IMR-90 (cell line): ENCODE results near the gene ZNF618. TPM values are rescaled to one million over a fixed set of nuclear protein-coding genes. Genes with fewer than 3 reads are reported as not detected.

Experiments
- ATAC-seq: fragments of 200-7000 bp; cut with Tn5 transposase; 2 replicates; pipeline ENCODE4 v1.9.1; 2020; ENCODE audit warnings: low read depth, mild to moderate bottlenecking, moderate library complexity
- BruUV-seq: library from RNA; stranded (reverse); fragments of 400-500 nt; replicated peaks from 2 replicates; lab custom pipeline; 2021; lab: Mats Ljungman, UMichigan
- CTCF ChIA-PET: fragments of 300-600 bp; formaldehyde crosslinking; extraction: SDS; loops from one replicate; lab custom pipeline; 2021; ENCODE audit warnings: antibody characterized with exemption; lab: Yijun Ruan, JAX
- POLR2A ChIA-PET: fragments of 300-600 bp; sonication (Branson Sonifier 250); formaldehyde crosslinking; loops from one replicate; lab custom pipeline; 2022; ENCODE audit warnings: antibody characterized with exemption; ENCODE audit not compliant: unreplicated experiment; lab: Charles Lee
- DNase-seq: peaks from one replicate; pipeline ENCODE4 v3.0.0; 2013
- H2AFZ ChIP-seq: replicated peaks from 2 replicates; pipeline ENCODE3; 2013; ENCODE audit warnings: low read length, mild to moderate bottlenecking; ENCODE audit not compliant: poor library complexity
- H2AK5ac ChIP-seq: 2 replicates; pipeline ENCODE4 v1.6.1; 2013; ENCODE audit warnings: low read depth, low read length, inconsistent platforms
- H2AK9ac ChIP-seq: replicated peaks from 2 replicates; pipeline ENCODE3; 2013; ENCODE audit warnings: mild to moderate bottlenecking, low read depth, low read length, moderate library complexity; ENCODE audit not compliant: poor library complexity
- H2BK120ac ChIP-seq: 2 replicates; pipeline ENCODE4 v1.6.1; 2013; ENCODE audit warnings: low read depth, low read length, inconsistent platforms
- H2BK15ac ChIP-seq: 3 replicates; pipeline ENCODE4 v1.6.1; 2013; ENCODE audit warnings: low read depth, low read length, inconsistent platforms
- H2BK20ac ChIP-seq: 2 replicates; pipeline ENCODE4 v1.6.1; 2013; ENCODE audit warnings: low read depth, mild to moderate bottlenecking, inconsistent platforms, low read length, moderate library complexity
- H2BK5ac ChIP-seq: 2 replicates; pipeline ENCODE4 v1.6.1; 2013; ENCODE audit warnings: mild to moderate bottlenecking, low read depth, low read length, inconsistent platforms; ENCODE audit not compliant: poor library complexity, severe bottlenecking
- H3K14ac ChIP-seq: replicated peaks from 2 replicates; pipeline ENCODE4 v1.6.1; 2013; ENCODE audit warnings: low read depth, low read length, inconsistent platforms
- H3K18ac ChIP-seq: 2 replicates; pipeline ENCODE4 v1.6.1; 2013; ENCODE audit warnings: low read depth, low read length, control low read depth
- H3K23ac ChIP-seq: 2 replicates; pipeline ENCODE4 v1.6.1; 2013; ENCODE audit warnings: low read depth, low read length, inconsistent platforms
- H3K27ac ChIP-seq: 2 replicates; pipeline ENCODE4 v1.5.1; 2013; ENCODE audit warnings: mild to moderate bottlenecking, control low read depth, low read length; ENCODE audit not compliant: insufficient read depth
- H3K27me3 ChIP-seq: 2 replicates; pipeline ENCODE4 v1.6.1; 2013; ENCODE audit warnings: low read length; ENCODE audit not compliant: control insufficient read depth, insufficient read depth
- H3K36me3 ChIP-seq: 2 replicates; pipeline ENCODE4 v1.6.1; 2013; ENCODE audit warnings: low read length, mixed read lengths; ENCODE audit not compliant: control insufficient read depth, insufficient read depth
- H3K4ac ChIP-seq: 2 replicates; pipeline ENCODE4 v1.6.1; 2013; ENCODE audit warnings: low read depth, low read length, inconsistent platforms
- H3K4me1 ChIP-seq: 2 replicates; pipeline ENCODE4 v1.6.1; 2013; ENCODE audit warnings: low read length, mixed read lengths; ENCODE audit not compliant: control insufficient read depth, insufficient read depth
- H3K4me2 ChIP-seq: 2 replicates; pipeline ENCODE4 v1.6.1; 2013; ENCODE audit warnings: low read depth, mild to moderate bottlenecking, control low read depth, low read length, moderate library complexity
- H3K4me3 ChIP-seq: 2 replicates; pipeline ENCODE4 v1.5.1; 2013; ENCODE audit warnings: low read depth, mild to moderate bottlenecking, control low read depth, low read length, moderate library complexity; ENCODE audit not compliant: insufficient read depth
- H3K56ac ChIP-seq: 2 replicates; pipeline ENCODE4 v1.6.1; 2013; ENCODE audit warnings: low read length, inconsistent platforms; ENCODE audit not compliant: insufficient read depth; ENCODE audit errors: extremely low read depth
- H3K79me1 ChIP-seq, 2 experiments: 2 replicates each; pipeline ENCODE4 v1.6.1; 2013; ENCODE audit warnings: low read length in 2 of 2, inconsistent platforms in 1 of 2, low read depth in 1 of 2
- H3K9ac ChIP-seq: 2 replicates; pipeline ENCODE4 v1.6.1; 2013; ENCODE audit warnings: low read depth, low read length, control low read depth
- H3K9me1 ChIP-seq: 2 replicates; pipeline ENCODE4 v1.6.1; 2013; ENCODE audit warnings: low read length, inconsistent platforms; ENCODE audit not compliant: insufficient read depth
- H3K9me3 ChIP-seq: 2 replicates; pipeline ENCODE4 v1.6.1; 2013; ENCODE audit warnings: low read length; ENCODE audit not compliant: control insufficient read depth, insufficient read depth
- H4K20me1 ChIP-seq: 2 replicates; pipeline ENCODE4 v1.6.1; 2013; ENCODE audit warnings: low read length, inconsistent platforms; ENCODE audit not compliant: insufficient read depth
- H4K5ac ChIP-seq: 2 replicates; pipeline ENCODE4 v1.6.1; 2013; ENCODE audit warnings: mild to moderate bottlenecking, low read depth, low read length, control low read depth
- H4K8ac ChIP-seq, 2 experiments: 2 replicates each; pipeline ENCODE4 v1.6.1; 2013; ENCODE audit warnings: low read depth in 2 of 2, low read length in 2 of 2, control low read depth in 1 of 2, inconsistent platforms in 1 of 2
- H4K91ac ChIP-seq: 2 replicates; pipeline ENCODE4 v1.6.1; 2013; ENCODE audit warnings: low read depth, low read length, inconsistent platforms; ENCODE audit not compliant: insufficient read depth
- BHLHE40 ChIP-seq: fragments of 150-350 bp; IDR thresholded peaks from 2 replicates; pipeline ENCODE4 v1.6.1; 2016; ENCODE audit warnings: mild to moderate bottlenecking, low read depth, low read length
- CEBPB ChIP-seq: IDR thresholded peaks from 2 replicates; pipeline ENCODE4 v1.6.1; 2012; ENCODE audit warnings: low read depth, low read length, improper control_type of control experiment
- CHD1 ChIP-seq: IDR thresholded peaks from 2 replicates; pipeline ENCODE4 v1.6.1; 2012; ENCODE audit warnings: low read depth, low read length, improper control_type of control experiment
- FOS ChIP-seq: fragments of 150-350 bp; IDR thresholded peaks from 2 replicates; pipeline ENCODE4 v1.6.1; 2016; ENCODE audit warnings: low read depth, low read length
- NFE2L2 ChIP-seq: fragments of 150-350 bp; IDR thresholded peaks from 2 replicates; pipeline ENCODE4 v1.6.1; 2016; ENCODE audit warnings: low read depth, mild to moderate bottlenecking, low read length
- POLR2A ChIP-seq: IDR thresholded peaks from 2 replicates; pipeline ENCODE4 v1.6.1; 2012; ENCODE audit warnings: mild to moderate bottlenecking, low read depth, low read length
- RCOR1 ChIP-seq: IDR thresholded peaks from 2 replicates; pipeline ENCODE4 v1.6.1; 2012; ENCODE audit warnings: mild to moderate bottlenecking, low read length, improper control_type of control experiment; ENCODE audit not compliant: insufficient replicate concordance
- SMC3 ChIP-seq: fragments of 150-350 bp; IDR thresholded peaks from 2 replicates; pipeline ENCODE4 v1.6.1; 2016; ENCODE audit warnings: low read depth, mild to moderate bottlenecking, antibody characterized with exemption, low read length, moderate library complexity
- USF2 ChIP-seq: fragments of 150-350 bp; IDR thresholded peaks from 2 replicates; pipeline ENCODE4 v1.6.1; 2017; ENCODE audit warnings: mild to moderate bottlenecking, antibody characterized with exemption, low read length, low read depth
- WGBS, 2 experiments: methylation state at CpG; one replicate each; pipeline versions ENCODE4 v1.1.5 to v1.1.7; 2013; ENCODE audit warnings: missing lambda C conversion rate in 2 of 2; ENCODE audit not compliant: insufficient read length in 1 of 2; ENCODE audit errors: extremely low coverage in 2 of 2; 5-methylcytosine and 5-hydroxymethylcytosine counted together
- dilution Hi-C: fragments of 300-500 bp; cut with HindIII; formaldehyde crosslinking; loops from one replicate; pipeline ENCODE4 v1.14.3; 2018; ENCODE audit warnings: low sequenced_read_pairs; ENCODE audit not compliant: unreplicated experiment
- in situ Hi-C: fragments of 300-500 bp; cut with MboI; formaldehyde crosslinking; loops from 3 replicates; pipeline ENCODE4 v1.14.3; 2019; ENCODE audit warnings: low sequenced_read_pairs, inconsistent platforms, mixed read lengths
- intact Hi-C: fragments of 100-400 bp; cut with micrococcal nuclease; formaldehyde crosslinking; loops from 2 replicates; pipeline ENCODE4 v1.10.0; 2022
- polyA plus RNA-seq, 3 experiments: library from polyadenylated mRNA; depleted of rRNA; stranded (reverse); fragments of >200 nt; gene quantifications; 2 replicates each; pipeline ENCODE4 v1.2.3, GENCODE V29; 2012; ENCODE audit warnings: low replicate concordance in 1 of 3
- total RNA-seq: library from RNA; depleted of rRNA; stranded (reverse); fragments of >200 nt; gene quantifications from 2 replicates; pipeline ENCODE4 v1.2.3, GENCODE V29; 2012
- TF ChIP-seq, protein P1 (sequence below): fragments of 150-350 bp; IDR thresholded peaks from 2 replicates; pipeline ENCODE4 v1.6.1; 2016; ENCODE audit warnings: low read depth, mild to moderate bottlenecking, low read length, moderate library complexity, borderline replicate concordance

ZNF618 gene
- total and polyA plus RNA-seq, 2 of the 4 experiments (the other 2 are of a cell fraction) = 8.2 to 9.4 TPM

DNA sequence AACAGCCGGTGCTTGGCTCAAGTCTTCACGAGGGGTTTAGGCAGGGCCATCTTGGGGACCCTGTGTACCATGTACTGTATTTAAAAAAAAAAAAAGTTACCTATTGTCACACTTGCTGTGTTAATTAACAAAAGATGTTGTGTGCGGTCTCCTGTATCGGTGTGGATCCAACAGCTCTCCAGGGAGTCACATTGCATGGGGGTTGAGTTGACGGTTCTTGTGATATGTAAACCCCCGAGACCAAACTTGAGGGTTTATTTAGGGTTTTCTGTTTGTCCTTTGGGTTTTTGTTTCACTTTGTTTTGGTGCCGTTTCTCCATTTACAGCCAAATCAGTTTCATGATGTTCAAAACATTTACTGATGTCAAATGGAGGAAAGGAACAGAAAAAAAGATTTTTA, 179.8 kb downstream of the ZNF618 start:
- no peak for DNase-seq
- no peak overlapping the region for H2BK15ac ChIP-seq
- WGBS, 2 experiments = no CpG with 5 or more reads among the region's 7 CpGs
- H2AK5ac ChIP-seq = no peak overlapping the region
- H3K36me3 ChIP-seq = peaks cover 24% of the 10 kb centered on the region
- no peak overlapping the region for H3K9ac ChIP-seq
- no peak overlapping the region for H4K91ac ChIP-seq
- H2BK20ac ChIP-seq = no peak overlapping the region
- in situ Hi-C loops = no loop called here
- no TSS peak for BruUV-seq
- no peaks in the 10 kb centered on the region for H3K27me3 ChIP-seq
- ChIA-PET CTCF (no interaction called here), POLR2A (no interaction called here)
- H3K18ac ChIP-seq = no peak overlapping the region
- no peak overlapping the region for H2AFZ ChIP-seq
- peaks cover 6% of the 10 kb centered on the region; the same call in 1 of the 2 replicates for H3K9me1 ChIP-seq
- no peak overlapping the region for H3K27ac ChIP-seq
- H4K8ac ChIP-seq = no peak overlapping the region
- no peak overlapping the region for H3K4me3 ChIP-seq
- no peak overlapping the region for H2BK5ac ChIP-seq
- H2BK120ac ChIP-seq = no peak overlapping the region
- H3K56ac ChIP-seq = no peak overlapping the region
- no peak overlapping the region for H3K14ac ChIP-seq
- dilution Hi-C loops = no loop called here
- no peak for ATAC-seq
- no peak overlapping the region for H4K5ac ChIP-seq
- no peak overlapping the region for H3K23ac ChIP-seq
- no peaks in the 10 kb centered on the region for H3K79me1 ChIP-seq
- H3K4me1 ChIP-seq = no peaks in the 10 kb centered on the region
- TF ChIP-seq CEBPB (no peak), USF2 (no peak), POLR2A (no peak), BHLHE40 (no peak), SMC3 (no peak), CHD1 (no peak), FOS (no peak), RCOR1 (no peak), NFE2L2 (no peak)
- TF ChIP-seq, protein P1, sequence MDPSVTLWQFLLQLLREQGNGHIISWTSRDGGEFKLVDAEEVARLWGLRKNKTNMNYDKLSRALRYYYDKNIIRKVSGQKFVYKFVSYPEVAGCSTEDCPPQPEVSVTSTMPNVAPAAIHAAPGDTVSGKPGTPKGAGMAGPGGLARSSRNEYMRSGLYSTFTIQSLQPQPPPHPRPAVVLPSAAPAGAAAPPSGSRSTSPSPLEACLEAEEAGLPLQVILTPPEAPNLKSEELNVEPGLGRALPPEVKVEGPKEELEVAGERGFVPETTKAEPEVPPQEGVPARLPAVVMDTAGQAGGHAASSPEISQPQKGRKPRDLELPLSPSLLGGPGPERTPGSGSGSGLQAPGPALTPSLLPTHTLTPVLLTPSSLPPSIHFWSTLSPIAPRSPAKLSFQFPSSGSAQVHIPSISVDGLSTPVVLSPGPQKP = no peak
- H3K4ac ChIP-seq = no peak overlapping the region
- H3K9me3 ChIP-seq = no peaks in the 10 kb centered on the region
- no peak overlapping the region for H2AK9ac ChIP-seq
- no peak overlapping the region for H3K4me2 ChIP-seq
- no peaks in the 10 kb centered on the region for H4K20me1 ChIP-seq
- intact Hi-C loops = no loop called here
